ENCODE data around the gene ERBB4.

- TF ChIP-seq CTCF (IDR thresholded peaks at IDR 0.05), result no peak
- no peak for TF ChIP-seq POLR2A (IDR thresholded peaks at IDR 0.05)
These were observed 115.5 kb downstream of the ERBB4 start for GRCh38 chr2:212423089-212423488.

All from breast epithelium (tissue), 3 donors.